Fibroblast of lung (primary cell): ENCODE measurements around the gene PTS.

Experiments used
- CTCF ChIP-seq, 2 donors: IDR thresholded peaks in 1 of 2; conservative IDR thresholded peaks in 1 of 2; 1 replicate in 1 of 2; 2 replicates in 1 of 2; pipeline ENCODE4 v1.5.1; 2011 to 2012; ENCODE audit warnings: low read length in 2 of 2, control low read depth in 1 of 2, inconsistent platforms in 1 of 2, low read depth in 1 of 2, mild to moderate bottlenecking in 1 of 2
- EZH2 ChIP-seq: IDR thresholded peaks from 2 replicates; pipeline ENCODE4 v1.5.1; 2012; ENCODE audit warnings: low read length, control low read depth, mild to moderate bottlenecking; ENCODE audit errors: missing control alignments

- TF ChIP-seq CTCF (conservative IDR thresholded peaks at IDR 0.05 in 1 of 2, IDR thresholded peaks at IDR 0.05 in 1 of 2; ENCODE audit: low read depth in 1 of 2, low read length in 2 of 2): no peak
- no peak for TF ChIP-seq EZH2
These were observed 15.3 kb upstream of the PTS start for GRCh38 chr11:112210890-112211289.
